ENCODE results near the gene ADAMTSL1. TPM values are rescaled to one million over a fixed set of nuclear protein-coding genes. Genes with fewer than 3 reads are reported as not detected.

The ADAMTSL1 gene
- total and polyA plus RNA-seq, 2 of the 8 experiments (the other 6 are each of a cell fraction or from before 2014, with no cell fraction given): 0.84 to 1.1 TPM

DNA sequence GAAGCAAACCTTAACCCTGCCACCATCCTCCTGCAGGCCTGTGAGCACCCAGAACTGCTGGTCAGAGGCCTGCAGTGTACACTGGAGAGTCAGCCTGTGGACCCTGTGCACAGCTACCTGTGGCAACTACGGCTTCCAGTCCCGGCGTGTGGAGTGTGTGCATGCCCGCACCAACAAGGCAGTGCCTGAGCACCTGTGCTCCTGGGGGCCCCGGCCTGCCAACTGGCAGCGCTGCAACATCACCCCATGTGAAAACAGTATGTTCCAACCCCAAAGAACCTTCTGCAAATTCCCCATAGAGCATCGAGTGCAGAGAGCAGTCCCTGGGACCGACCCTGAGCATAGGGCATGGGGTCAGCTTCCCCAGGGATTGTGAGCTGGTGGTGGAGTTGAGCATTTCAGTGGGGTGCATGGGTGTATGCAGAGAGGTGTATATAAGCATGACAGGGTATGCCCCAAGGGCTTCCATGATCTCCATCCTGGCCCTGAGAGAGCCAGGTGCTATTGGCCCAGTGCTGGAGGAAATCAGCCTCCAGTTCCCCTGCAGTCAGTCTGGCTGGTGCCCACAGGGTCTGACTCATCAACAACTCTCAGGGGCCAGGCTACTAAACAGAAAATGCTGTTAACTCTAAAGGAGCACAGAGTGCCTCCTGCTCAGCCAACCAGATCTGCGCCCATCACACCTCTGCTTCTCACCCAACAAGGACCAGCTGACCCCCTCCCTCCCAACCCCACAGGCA is 432.9 kb downstream of the ADAMTSL1 start:
- H4K5ac ChIP-seq (ENCODE audit: insufficient read length, low read depth, low read length): no peak overlapping the region
- no peak overlapping the region for H3K4me2 ChIP-seq (ENCODE audit: insufficient read depth in 1 of 2, low read depth in 2 of 2, low read length in 2 of 2)
- H3K9me3 ChIP-seq (ENCODE audit: insufficient read depth in 2 of 2, low read depth in 1 of 2, low read length in 1 of 2): no peaks in the 10 kb centered on the region
- no peak overlapping the region for H2AFZ ChIP-seq (ENCODE audit: low read length)
- DNase-seq (ENCODE audit: low read depth in 1 of 2, low spot score in 2 of 2) (no peak), FAIRE-seq (no peak)
- no peak overlapping the region for H4K8ac ChIP-seq (ENCODE audit: extremely low read depth, insufficient read depth, low read length)
- H2AK5ac ChIP-seq (ENCODE audit: low read depth, low read length): no peak overlapping the region
- H3K23ac ChIP-seq (ENCODE audit: insufficient read length): no peak overlapping the region
- H3K14ac ChIP-seq (ENCODE audit: insufficient read length): no peak overlapping the region
- no peak overlapping the region for H3K27ac ChIP-seq (ENCODE audit: low read depth, low read length)
- peaks cover 3 to 8% (median 5%) of the 10 kb centered on the region in 4 experiments for H3K4me1 ChIP-seq (replicated peaks in 1 of 4; ENCODE audit: control insufficient read depth in 3 of 4, insufficient read depth in 4 of 4, low read length in 3 of 4)
- H2BK20ac ChIP-seq (ENCODE audit: low read length): no peak overlapping the region
- no peaks in the 10 kb centered on the region; a peak in 1 of 7 replicates for H3K27me3 ChIP-seq (replicated peaks in 1 of 4; ENCODE audit: control insufficient read depth in 3 of 4, extremely low read depth in 1 of 4, insufficient read depth in 3 of 4, low read length in 3 of 4)
- no peaks in the 10 kb centered on the region for H3K36me3 ChIP-seq (ENCODE audit: control insufficient read depth in 2 of 4, insufficient read depth in 4 of 4, low read length in 3 of 4)
- H2BK5ac ChIP-seq (ENCODE audit: low read depth, low read length): no peak overlapping the region
- no peak overlapping the region for H2BK15ac ChIP-seq (ENCODE audit: low read length)
- H3K9ac ChIP-seq (replicated peaks in 1 of 4; ENCODE audit: extremely low read depth in 1 of 4, low read depth in 3 of 4, low read length in 3 of 4): no peak overlapping the region
- H4K20me1 ChIP-seq (replicated peaks in 1 of 2; ENCODE audit: control insufficient read depth in 1 of 2, insufficient read depth in 2 of 2, low read length in 2 of 2): no peaks in the 10 kb centered on the region
- 88% methylated on average over 8 of the region's 9 CpGs; no CpG with 5 or more reads in 1 of the 2 experiments for WGBS, 2 experiments (ENCODE audit: extremely low coverage in 1 of 2, insufficient coverage in 1 of 2, insufficient read length in 1 of 2, insufficient replicate concordance in 2 of 2, low coverage in 1 of 2, low lambda C conversion rate in 2 of 2, missing lambda C conversion rate in 1 of 2)
- no peaks in the 10 kb centered on the region for H3K79me1 ChIP-seq (ENCODE audit: low read depth, low read length)
- POLR2A ChIA-PET (ENCODE audit: partially characterized antibody): no interaction called here
- no peak overlapping the region for H2BK12ac ChIP-seq (ENCODE audit: low read depth, low read length)
- no peak overlapping the region for H3K56ac ChIP-seq (replicated peaks; ENCODE audit: insufficient read length, low read depth, low read length)
- no peak overlapping the region for H4K91ac ChIP-seq (replicated peaks; ENCODE audit: insufficient read length, low read length)
- H3K4me3 ChIP-seq (ENCODE audit: extremely low read depth in 1 of 4, insufficient read depth in 2 of 4, low read depth in 3 of 4, low read length in 4 of 4): no peak overlapping the region
- no peaks in the 10 kb centered on the region for H3K79me2 ChIP-seq (ENCODE audit: control insufficient read depth in 1 of 2, insufficient read depth in 2 of 2, low read length in 2 of 2)
- H2BK120ac ChIP-seq (replicated peaks; ENCODE audit: low read depth, low read length): no peak overlapping the region
- TF ChIP-seq, protein P1, sequence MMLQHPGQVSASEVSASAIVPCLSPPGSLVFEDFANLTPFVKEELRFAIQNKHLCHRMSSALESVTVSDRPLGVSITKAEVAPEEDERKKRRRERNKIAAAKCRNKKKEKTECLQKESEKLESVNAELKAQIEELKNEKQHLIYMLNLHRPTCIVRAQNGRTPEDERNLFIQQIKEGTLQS (IDR thresholded peaks at IDR 0.05; ENCODE audit: insufficient read depth, low read depth, low read length): no peak
- no peak for TF ChIP-seq POLR2A (IDR thresholded peaks at IDR 0.05; ENCODE audit: control extremely low read depth in 1 of 2, low read depth in 2 of 2, low read length in 2 of 2)
- TF ChIP-seq, protein P2, sequence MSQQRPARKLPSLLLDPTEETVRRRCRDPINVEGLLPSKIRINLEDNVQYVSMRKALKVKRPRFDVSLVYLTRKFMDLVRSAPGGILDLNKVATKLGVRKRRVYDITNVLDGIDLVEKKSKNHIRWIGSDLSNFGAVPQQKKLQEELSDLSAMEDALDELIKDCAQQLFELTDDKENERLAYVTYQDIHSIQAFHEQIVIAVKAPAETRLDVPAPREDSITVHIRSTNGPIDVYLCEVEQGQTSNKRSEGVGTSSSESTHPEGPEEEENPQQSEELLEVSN (IDR thresholded peaks at IDR 0.05): no peak
- TF ChIP-seq POU5F1 (IDR thresholded peaks at IDR 0.05; ENCODE audit: low read depth, low read length): no peak
- TF ChIP-seq TCF12 (IDR thresholded peaks at IDR 0.05; ENCODE audit: low read depth, low read length): no peak
- no peak for TF ChIP-seq GABPA (IDR thresholded peaks at IDR 0.05; ENCODE audit: borderline replicate concordance, insufficient read depth, low read length)
- no peak for TF ChIP-seq SP2 (IDR thresholded peaks at IDR 0.05; ENCODE audit: low read length)
- TF ChIP-seq CREB1 (IDR thresholded peaks at IDR 0.05): no peak
- no peak for TF ChIP-seq CBX5 (IDR thresholded peaks at IDR 0.05; ENCODE audit: low read depth, low read length)
- CTCF ChIA-PET (ENCODE audit: partially characterized antibody): interaction anchor here (0.8 kb wide), 1 partner anchor 22 kb away, joined by 4 read pairs; no protein-coding TSS in a partner anchor
- no peaks in the 10 kb centered on the region for H3K23me2 ChIP-seq (ENCODE audit: low read depth, low read length)
- H3K18ac ChIP-seq (ENCODE audit: extremely low read depth, low read length): no peak overlapping the region
- H3K4ac ChIP-seq (replicated peaks; ENCODE audit: insufficient read length, low read depth, low read length): no peak overlapping the region

Data from H1 (cell line).